Measurements from ENCODE around the gene SSBP3.

The SSBP3 gene

DNA sequence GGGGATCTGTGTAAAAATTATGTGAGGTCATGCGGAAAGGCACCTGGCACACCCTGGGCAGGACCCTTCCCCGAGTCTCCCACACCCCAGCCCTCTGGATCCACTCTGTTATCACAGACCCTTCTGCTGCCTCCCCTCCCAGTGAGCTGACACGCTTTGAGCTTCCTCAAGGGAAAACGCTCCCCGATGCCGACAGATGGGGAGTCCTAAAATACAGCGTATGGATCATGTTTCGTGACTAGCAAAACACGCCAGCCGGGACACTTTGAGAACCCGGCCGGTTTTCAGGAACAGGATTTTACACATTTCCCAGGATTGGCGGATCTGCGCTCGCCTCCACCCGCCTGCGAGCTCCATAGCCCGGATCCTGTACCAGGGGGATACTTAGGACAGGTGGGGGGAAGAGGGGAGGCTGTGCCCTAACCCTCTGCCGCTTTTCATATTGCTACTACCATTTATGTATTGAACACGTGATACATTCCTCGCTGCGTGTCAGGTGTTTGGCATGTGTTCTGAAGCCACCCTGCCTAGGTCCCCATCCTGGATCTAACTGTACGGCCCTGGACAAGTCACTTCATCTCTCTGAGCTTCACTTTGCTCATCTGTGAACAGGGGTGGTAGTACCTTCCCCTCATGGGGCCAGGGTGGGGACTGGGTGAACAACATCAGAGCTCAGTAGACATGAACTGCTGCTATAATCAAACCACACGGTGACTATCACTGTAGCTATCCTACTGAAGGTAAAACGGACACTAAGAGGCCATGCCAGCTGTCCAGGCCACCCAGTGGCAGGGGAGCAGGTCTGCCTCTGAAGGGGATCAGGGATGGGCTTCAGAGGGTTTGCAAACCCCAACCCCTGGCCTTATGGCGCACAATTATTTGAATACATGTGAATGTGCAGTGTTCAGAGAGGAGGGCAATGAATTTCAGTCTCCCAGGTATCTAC, 63.2 kb downstream of the SSBP3 start:
- in situ Hi-C loops (cut with MboI; ENCODE audit: low pct_unique_long_range_greater_than_20kb, low sequenced_read_pairs, unreplicated experiment), result no loop called here
- TF ChIP-seq, protein P1, sequence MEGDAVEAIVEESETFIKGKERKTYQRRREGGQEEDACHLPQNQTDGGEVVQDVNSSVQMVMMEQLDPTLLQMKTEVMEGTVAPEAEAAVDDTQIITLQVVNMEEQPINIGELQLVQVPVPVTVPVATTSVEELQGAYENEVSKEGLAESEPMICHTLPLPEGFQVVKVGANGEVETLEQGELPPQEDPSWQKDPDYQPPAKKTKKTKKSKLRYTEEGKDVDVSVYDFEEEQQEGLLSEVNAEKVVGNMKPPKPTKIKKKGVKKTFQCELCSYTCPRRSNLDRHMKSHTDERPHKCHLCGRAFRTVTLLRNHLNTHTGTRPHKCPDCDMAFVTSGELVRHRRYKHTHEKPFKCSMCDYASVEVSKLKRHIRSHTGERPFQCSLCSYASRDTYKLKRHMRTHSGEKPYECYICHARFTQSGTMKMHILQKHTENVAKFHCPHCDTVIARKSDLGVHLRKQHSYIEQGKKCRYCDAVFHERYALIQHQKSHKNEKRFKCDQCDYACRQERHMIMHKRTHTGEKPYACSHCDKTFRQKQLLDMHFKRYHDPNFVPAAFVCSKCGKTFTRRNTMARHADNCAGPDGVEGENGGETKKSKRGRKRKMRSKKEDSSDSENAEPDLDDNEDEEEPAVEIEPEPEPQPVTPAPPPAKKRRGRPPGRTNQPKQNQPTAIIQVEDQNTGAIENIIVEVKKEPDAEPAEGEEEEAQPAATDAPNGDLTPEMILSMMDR (IDR thresholded peaks at IDR 0.05; ENCODE audit: extremely low read depth, insufficient read depth, missing control alignments), result no peak
- no peak for DNase-seq (ENCODE audit: low spot score)

DNA sequence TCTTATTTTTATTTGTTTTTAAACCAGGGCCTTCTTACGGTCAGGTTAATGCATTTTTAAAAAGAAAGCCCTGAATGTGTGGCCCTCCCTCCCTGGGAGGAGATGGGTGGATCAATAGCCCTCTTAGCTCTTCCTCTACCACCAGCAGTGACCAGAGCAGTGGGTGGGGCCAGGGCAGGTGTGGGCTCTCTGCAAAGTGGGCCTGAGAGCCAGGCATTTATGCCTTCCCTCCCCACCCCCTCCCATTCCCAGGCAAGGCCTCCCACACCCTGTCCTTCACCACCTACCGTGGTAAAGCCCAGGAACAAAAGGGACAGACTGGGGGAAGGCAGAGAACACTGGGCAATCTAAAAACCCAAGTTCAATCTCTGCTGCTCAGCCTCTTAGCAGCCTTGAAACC, 63.9 kb downstream of the SSBP3 start:
- DNase-seq (ENCODE audit: low spot score), result no peak
- TF ChIP-seq, protein P1 (IDR thresholded peaks at IDR 0.05; ENCODE audit: extremely low read depth, insufficient read depth, missing control alignments), result no peak
- in situ Hi-C loops (cut with MboI; ENCODE audit: low pct_unique_long_range_greater_than_20kb, low sequenced_read_pairs, unreplicated experiment), result no loop called here

DNA sequence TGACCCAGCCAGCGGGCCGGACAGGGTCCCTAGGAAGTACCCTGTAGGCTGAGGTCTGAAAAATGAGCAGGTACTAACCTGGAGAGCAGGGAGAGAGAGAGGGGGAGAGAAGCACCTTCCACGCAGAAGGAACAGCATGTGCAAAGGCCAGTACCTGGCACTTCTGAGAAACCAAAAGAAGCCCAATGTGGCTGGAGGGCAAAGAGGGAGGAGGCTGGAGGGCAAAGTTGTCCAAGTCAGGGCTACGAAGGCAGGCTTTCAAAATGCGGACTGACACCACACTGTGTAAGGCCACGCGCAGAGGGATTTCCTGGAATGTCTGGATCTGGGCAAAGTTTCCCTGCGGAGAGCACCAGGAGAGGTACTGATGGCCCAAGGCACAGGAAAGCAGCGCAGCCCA, 64.4 kb downstream of the SSBP3 start:
- DNase-seq (ENCODE audit: low spot score), result no peak
- TF ChIP-seq, protein P1 (IDR thresholded peaks at IDR 0.05; ENCODE audit: extremely low read depth, insufficient read depth, missing control alignments), result no peak
- in situ Hi-C loops (cut with MboI; ENCODE audit: low pct_unique_long_range_greater_than_20kb, low sequenced_read_pairs, unreplicated experiment), result no loop called here

DNA sequence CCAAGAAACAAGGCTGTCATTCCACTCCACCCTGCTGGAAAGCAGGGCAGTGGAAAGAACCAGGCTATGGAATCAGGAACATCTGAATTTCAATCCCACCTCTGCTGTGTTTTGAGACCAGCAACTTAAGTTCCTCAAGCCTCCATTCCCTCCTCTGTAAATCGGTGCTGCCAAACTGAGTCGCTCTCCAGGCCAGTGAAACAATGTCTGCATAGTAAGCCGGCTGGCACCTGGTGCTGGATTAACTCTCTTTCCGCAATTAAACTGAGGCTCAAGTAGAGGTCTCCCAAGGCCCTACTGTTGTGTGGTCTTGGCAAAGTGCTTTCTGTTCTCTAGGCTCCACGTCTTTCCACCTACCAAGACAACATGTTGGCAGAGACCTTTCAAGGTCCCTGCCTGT, 65.3 kb downstream of the SSBP3 start:
- DNase-seq (ENCODE audit: low spot score), result no peak
- in situ Hi-C loops (cut with MboI; ENCODE audit: low pct_unique_long_range_greater_than_20kb, low sequenced_read_pairs, unreplicated experiment), result no loop called here
- TF ChIP-seq, protein P1 (IDR thresholded peaks at IDR 0.05; ENCODE audit: extremely low read depth, insufficient read depth, missing control alignments), result no peak

DNA sequence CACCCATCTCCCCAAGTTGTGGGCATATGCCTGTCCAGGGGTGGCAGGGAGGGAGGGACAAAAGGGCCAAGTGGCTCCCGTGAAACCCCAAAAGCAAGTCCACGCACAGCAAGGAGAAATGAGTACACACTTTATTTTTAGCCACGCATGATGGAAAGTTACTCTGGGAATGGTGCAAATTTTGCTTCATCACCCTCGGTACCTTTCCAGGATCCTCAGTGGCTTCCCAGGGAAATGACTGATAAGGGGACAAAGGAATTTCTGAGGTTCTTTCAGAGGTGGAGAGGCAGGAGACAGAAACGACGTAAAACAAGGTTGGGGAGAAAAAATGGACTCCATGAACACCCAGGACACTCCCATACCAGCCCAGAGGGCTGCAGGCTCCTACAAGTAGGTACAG, 65.8 kb downstream of the SSBP3 start:
- no peak for DNase-seq (ENCODE audit: low spot score)
- TF ChIP-seq, protein P1 (IDR thresholded peaks at IDR 0.05; ENCODE audit: extremely low read depth, insufficient read depth, missing control alignments), result no peak
- in situ Hi-C loops (cut with MboI; ENCODE audit: low pct_unique_long_range_greater_than_20kb, low sequenced_read_pairs, unreplicated experiment), result no loop called here

DNA sequence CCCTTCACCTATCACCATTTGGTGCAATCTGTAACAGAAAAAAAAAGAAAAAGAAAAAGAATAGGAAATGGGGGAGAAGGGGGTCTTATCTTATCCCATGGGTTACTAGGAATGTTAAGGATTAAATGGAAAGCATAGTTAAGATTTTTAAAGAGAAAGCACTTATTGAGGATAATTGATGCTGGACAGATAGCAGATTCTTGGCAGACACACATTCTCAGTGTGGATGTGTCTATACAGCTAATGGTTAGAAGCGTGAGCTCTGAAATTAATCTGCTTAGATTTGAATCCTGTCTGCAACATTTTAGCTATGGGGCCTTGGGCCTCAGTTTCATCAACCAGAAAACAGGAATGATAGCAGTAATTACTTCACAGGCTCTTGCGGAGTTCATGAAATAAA, 67.1 kb downstream of the SSBP3 start:
- TF ChIP-seq, protein P1 (IDR thresholded peaks at IDR 0.05; ENCODE audit: extremely low read depth, insufficient read depth, missing control alignments), result no peak
- DNase-seq (ENCODE audit: low spot score), result no peak
- in situ Hi-C loops (cut with MboI; ENCODE audit: low pct_unique_long_range_greater_than_20kb, low sequenced_read_pairs, unreplicated experiment), result no loop called here

Data from GM13977 (cell line).